ENCODE data around the gene SPATS2L. TPM values are rescaled to one million over a fixed set of nuclear protein-coding genes. Genes with fewer than 3 reads are reported as not detected.
A peak's percentile ranks its signal among the peaks of the same experiment; 100 is the strongest.

The SPATS2L gene
- polyA plus RNA-seq, 1 of the 3 experiments (the other 2 are of a cell fraction): 86.8 TPM

DNA sequence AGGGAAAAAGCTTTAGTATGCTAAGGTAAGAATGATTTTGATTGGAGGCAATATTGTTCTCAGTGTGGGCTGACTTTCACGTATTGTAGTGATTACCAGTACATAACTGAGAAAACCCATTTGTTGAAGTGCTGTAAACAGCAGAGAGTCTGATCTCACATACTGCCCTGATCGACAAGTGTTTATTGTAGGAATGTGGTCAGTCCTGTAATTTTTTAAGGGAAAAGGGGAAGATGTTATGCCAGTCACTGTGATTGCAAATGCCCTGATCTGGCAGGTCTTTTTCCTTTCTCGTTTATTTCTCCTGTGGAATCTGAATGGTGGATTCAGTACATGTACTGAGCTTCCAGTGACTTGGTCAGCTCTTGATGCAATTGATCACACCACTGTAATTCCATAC is 11.5 kb downstream of the SPATS2L start:
- Histone ChIP-seq H3K9me3 (no peaks in the 10 kb centered on the region), H3K4me1 (ENCODE audit: control insufficient read depth in 1 of 2, insufficient read depth in 2 of 2, low read depth in 1 of 2, low read length in 1 of 2) (peaks cover 1 to 22% of the 10 kb centered on the region in 2 experiments; a peak in 3 of 4 replicates), H3K4me3 (ENCODE audit: low read depth in 2 of 2, low read length in 1 of 2) (no peak overlapping the region), H3K27me3 (ENCODE audit: insufficient read depth) (no peaks in the 10 kb centered on the region), H3K4me2 (no peak overlapping the region), H2AFZ (ENCODE audit: low read depth) (no peak overlapping the region), H3K36me3 (replicated peaks in 1 of 2; ENCODE audit: control insufficient read depth in 1 of 2, insufficient read depth in 2 of 2, low read length in 1 of 2) (no peaks in the 10 kb centered on the region), H3F3A (replicated peaks; ENCODE audit: insufficient read depth) (peaks cover 10% of the 10 kb centered on the region), H3K27ac (ENCODE audit: low read depth in 2 of 2, low read length in 1 of 2) (no peak overlapping the region), H3K9ac (no peak overlapping the region), H3K9me2 (no peaks in the 10 kb centered on the region), H4K20me1 (ENCODE audit: insufficient read depth) (peaks cover 58% of the 10 kb centered on the region), H3K79me2 (ENCODE audit: insufficient read depth) (peaks cover 100% of the 10 kb centered on the region)
- no peak for DNase-seq
- TF ChIP-seq YY1 (IDR thresholded peaks at IDR 0.05; ENCODE audit: low read depth) (no peak), MXI1 (IDR thresholded peaks at IDR 0.05; ENCODE audit: low read depth, low read length) (no peak), ELF1 (IDR thresholded peaks at IDR 0.05) (no peak), CHD2 (IDR thresholded peaks at IDR 0.05; ENCODE audit: low read length, partially characterized antibody) (no peak), MAX (IDR thresholded peaks at IDR 0.05; ENCODE audit: low read depth) (no peak)
- ChIA-PET POLR2A (no interaction called here), CTCF (interaction anchor here (1.0 kb wide), 1 partner anchor 153 kb away, joined by 5 read pairs; no protein-coding TSS in a partner anchor)
- WGBS (ENCODE audit: low lambda C conversion rate): 85% methylated on average over 3 of the region's 3 CpGs

DNA sequence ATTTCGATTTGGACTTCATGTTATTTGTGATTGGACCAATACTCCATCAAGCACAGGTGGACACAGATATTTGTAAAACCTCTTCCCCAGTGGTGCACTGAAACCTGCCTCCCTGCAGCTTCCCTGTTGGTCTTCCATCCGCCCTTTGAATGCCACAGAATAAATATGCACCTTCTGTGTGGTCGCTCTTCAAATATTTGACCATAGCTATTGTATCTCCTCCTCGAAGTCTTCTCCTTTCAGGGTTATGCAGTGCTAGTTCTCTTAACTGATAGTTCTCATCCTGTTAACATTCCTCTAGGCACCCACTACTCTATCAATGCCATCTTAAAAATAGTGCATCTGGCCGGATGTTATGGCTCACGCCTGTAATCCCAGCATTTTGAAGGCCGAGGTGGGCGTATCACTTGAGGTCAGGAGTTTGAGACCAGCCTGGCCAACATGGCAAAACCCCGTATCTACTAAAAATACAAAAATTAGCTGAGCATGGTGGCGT is 12.5 kb downstream of the SPATS2L start:
- 82% methylated on average over 10 of the region's 10 CpGs for WGBS (ENCODE audit: low lambda C conversion rate)

More for the DNA sequence above, 12.5 kb downstream of the SPATS2L start:
- Histone ChIP-seq H3F3A (replicated peaks; ENCODE audit: insufficient read depth) (peaks cover 10% of the 10 kb centered on the region), H3K4me2 (no peak overlapping the region), H3K27me3 (ENCODE audit: insufficient read depth) (no peaks in the 10 kb centered on the region), H3K9me3 (no peaks in the 10 kb centered on the region), H3K4me1 (ENCODE audit: control insufficient read depth in 1 of 2, insufficient read depth in 2 of 2, low read depth in 1 of 2, low read length in 1 of 2) (peaks cover 0 to 22% of the 10 kb centered on the region in 2 experiments; a peak in 3 of 4 replicates), H3K9me2 (no peaks in the 10 kb centered on the region), H3K9ac (no peak overlapping the region), H3K27ac (ENCODE audit: low read depth in 2 of 2, low read length in 1 of 2) (peak overlapping the region in 1 of 2 experiments; percentile 64; a peak in 2 of 4 replicates), H2AFZ (ENCODE audit: low read depth) (no peak overlapping the region), H3K36me3 (replicated peaks in 1 of 2; ENCODE audit: control insufficient read depth in 1 of 2, insufficient read depth in 2 of 2, low read length in 1 of 2) (no peaks in the 10 kb centered on the region), H3K79me2 (ENCODE audit: insufficient read depth) (peaks cover 100% of the 10 kb centered on the region), H3K4me3 (ENCODE audit: low read depth in 2 of 2, low read length in 1 of 2) (no peak overlapping the region), H4K20me1 (ENCODE audit: insufficient read depth) (peaks cover 52% of the 10 kb centered on the region)
- no peak for DNase-seq
- POLR2A ChIA-PET: no interaction called here
- TF ChIP-seq, protein P1, sequence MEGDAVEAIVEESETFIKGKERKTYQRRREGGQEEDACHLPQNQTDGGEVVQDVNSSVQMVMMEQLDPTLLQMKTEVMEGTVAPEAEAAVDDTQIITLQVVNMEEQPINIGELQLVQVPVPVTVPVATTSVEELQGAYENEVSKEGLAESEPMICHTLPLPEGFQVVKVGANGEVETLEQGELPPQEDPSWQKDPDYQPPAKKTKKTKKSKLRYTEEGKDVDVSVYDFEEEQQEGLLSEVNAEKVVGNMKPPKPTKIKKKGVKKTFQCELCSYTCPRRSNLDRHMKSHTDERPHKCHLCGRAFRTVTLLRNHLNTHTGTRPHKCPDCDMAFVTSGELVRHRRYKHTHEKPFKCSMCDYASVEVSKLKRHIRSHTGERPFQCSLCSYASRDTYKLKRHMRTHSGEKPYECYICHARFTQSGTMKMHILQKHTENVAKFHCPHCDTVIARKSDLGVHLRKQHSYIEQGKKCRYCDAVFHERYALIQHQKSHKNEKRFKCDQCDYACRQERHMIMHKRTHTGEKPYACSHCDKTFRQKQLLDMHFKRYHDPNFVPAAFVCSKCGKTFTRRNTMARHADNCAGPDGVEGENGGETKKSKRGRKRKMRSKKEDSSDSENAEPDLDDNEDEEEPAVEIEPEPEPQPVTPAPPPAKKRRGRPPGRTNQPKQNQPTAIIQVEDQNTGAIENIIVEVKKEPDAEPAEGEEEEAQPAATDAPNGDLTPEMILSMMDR (IDR thresholded peaks at IDR 0.05): no peak
- TF ChIP-seq ZBTB33 (IDR thresholded peaks at IDR 0.05; ENCODE audit: borderline replicate concordance, low read depth): no peak
- no peak for TF ChIP-seq EZH2phosphoT487 (IDR thresholded peaks at IDR 0.05; ENCODE audit: borderline replicate concordance, low read depth)
- no peak for TF ChIP-seq FOSL2 (IDR thresholded peaks at IDR 0.05; ENCODE audit: borderline replicate concordance, low read depth)
- no peak for TF ChIP-seq NRF1 (IDR thresholded peaks at IDR 0.05; ENCODE audit: low read depth, low read length)
- no peak for TF ChIP-seq TAF1 (IDR thresholded peaks at IDR 0.05; ENCODE audit: borderline replicate concordance, low read depth, low read length)
- no peak for TF ChIP-seq POLR2AphosphoS5 (IDR thresholded peaks at IDR 0.05; ENCODE audit: low read depth, low read length)
- CTCF ChIA-PET: interaction anchor here (0.6 kb wide), 1 partner anchor 57 kb away, joined by 3 read pairs; no protein-coding TSS in a partner anchor
